Fibroblast of skin of left quadriceps (primary cell): ENCODE measurements around the gene TMEM38B.
"Not testable (repeated sequence)": the region's sequence is repeated elsewhere in the genome, so short reads cannot be mapped to it uniquely, and the experiment has no call there.

Experiments
- DNase-seq, 2 experiments: peaks; one replicate each; pipeline ENCODE4 v3.0.0-alpha.2; 2013; ENCODE audit warnings: low read depth in 2 of 2

Gene TMEM38B

DNA sequence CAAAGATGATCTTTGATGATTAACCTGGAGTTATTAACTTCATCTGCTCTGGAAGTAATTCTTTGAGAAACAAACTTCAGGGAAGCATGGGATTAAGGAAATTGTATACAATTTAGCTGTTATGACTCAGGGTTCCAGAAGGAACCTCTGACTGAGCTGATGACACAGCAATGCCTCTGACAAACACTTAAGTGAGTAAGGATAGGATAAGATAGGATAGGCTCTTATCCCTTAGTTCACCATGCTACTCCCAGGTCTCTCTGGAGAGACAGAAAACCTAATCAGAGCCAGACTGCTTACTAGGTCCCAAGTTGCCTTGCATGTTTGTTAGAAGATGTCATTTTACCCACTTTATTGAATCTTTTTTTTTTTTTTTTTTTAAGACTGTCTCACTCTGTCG is 12.6 kb upstream of the TMEM38B start:
- no peak for DNase-seq

GRCh38 chr9:105683688-105684275 is 10.6 kb upstream of the TMEM38B start:
- DNase-seq, result no peak

GRCh38 chr9:105686936-105687335 is 7.4 kb upstream of the TMEM38B start:
- no peak for DNase-seq

- no peak for DNase-seq
Measured at GRCh38 chr9:105690742-105691141, 3.6 kb upstream of the TMEM38B start.

- DNase-seq, result no peak
Measured at GRCh38 chr9:105693435-105694189, 729 bp upstream of the TMEM38B start.

GRCh38 chr9:105694848-105695581 is 674 bp downstream of the TMEM38B start:
- no peak for DNase-seq

- DNase-seq, result no peak
Measured at GRCh38 chr9:105696219-105696793, 2.0 kb downstream of the TMEM38B start.

- no peak for DNase-seq
Measured at GRCh38 chr9:105697871-105698270, 3.5 kb downstream of the TMEM38B start.

- DNase-seq, result no peak
Measured at GRCh38 chr9:105698348-105698870, 4.1 kb downstream of the TMEM38B start.

DNA sequence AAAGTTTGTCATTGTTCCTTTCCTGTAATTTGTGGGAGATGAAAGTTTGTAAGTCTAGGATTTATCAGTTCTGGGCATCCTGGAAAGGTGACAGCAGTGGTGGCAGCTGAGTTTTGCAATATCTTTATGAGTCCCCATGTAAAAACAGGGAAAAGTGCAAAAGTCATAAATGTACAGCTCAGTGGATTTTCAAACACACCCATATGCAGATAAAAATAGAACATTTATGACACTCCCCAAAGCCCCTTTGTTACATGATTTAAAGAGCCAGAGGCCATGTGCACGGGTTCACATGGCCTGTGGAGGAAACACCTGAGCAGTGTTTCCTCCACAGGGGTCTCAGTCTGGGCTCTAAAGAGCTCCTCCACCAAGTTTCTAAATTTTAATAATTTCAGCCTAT is 6.3 kb downstream of the TMEM38B start:
- DNase-seq, result no peak

GRCh38 chr9:105701145-105701544 is 6.8 kb downstream of the TMEM38B start:
- no peak for DNase-seq

GRCh38 chr9:105702207-105702606 is 7.9 kb downstream of the TMEM38B start:
- no peak for DNase-seq

GRCh38 chr9:105703638-105704037 is 9.3 kb downstream of the TMEM38B start:
- not testable (repeated sequence) for DNase-seq

GRCh38 chr9:105706156-105706555 is 11.8 kb downstream of the TMEM38B start:
- DNase-seq, result no peak

- no peak for DNase-seq
Measured at GRCh38 chr9:105708405-105708804, 14.1 kb downstream of the TMEM38B start.

DNA sequence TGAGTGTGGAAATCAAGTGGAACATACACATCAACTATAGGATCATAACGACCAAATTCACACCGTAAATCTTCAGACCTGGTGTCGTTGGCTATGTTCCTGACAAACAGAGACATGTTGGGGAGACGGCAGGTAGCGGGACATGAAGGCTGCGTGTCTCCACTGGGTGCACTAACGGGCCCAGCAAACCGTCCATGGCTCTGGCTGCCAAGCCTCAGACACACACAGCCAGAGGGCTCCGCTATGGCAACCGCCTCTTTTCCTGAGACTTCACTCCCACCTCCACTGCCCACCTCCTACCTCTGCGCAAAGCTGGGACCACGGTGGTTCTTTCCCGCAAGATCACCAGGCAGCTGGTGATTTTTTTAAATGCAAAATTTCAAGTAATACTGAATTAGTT is 16.3 kb downstream of the TMEM38B start:
- DNase-seq, result no peak

DNA sequence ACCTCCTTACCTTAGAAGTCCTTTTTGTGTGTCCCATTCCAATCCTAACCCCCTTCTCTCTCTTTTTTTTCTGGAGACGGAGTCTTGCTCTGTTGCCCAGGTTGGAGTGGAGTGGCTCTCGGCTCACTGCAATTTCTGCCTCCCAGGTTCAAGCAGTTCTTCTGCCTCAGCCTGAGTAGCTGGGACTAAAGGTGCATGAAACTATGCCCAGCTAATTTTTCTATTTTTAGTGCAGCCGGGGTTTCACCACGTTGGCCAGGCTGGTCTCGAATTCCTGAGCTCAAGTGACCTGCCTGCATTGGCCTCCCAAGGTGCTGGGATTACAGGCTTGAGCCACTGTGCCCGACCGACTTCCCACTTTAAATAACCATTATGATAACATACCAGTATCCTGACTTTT is 17.5 kb downstream of the TMEM38B start:
- no peak for DNase-seq

DNA sequence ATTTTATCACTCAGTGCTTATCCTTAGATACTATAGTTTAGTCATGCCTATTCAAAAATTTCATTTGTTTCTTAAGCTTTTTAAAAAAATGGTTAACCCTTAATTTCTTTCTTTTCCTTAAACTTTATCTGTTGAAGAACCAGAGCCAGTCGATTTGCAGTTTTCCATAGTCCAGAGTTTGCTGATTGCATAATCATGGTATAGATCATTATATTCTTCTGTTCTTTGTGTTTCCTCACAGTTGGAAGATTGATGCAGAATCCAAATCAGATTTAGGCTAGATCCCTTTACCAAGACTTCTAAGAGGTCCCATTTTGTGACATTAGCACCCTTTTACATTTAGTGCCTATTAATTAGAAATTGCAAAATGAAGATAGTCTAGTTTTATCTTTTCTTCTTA is 18.0 kb downstream of the TMEM38B start:
- no peak for DNase-seq

DNA sequence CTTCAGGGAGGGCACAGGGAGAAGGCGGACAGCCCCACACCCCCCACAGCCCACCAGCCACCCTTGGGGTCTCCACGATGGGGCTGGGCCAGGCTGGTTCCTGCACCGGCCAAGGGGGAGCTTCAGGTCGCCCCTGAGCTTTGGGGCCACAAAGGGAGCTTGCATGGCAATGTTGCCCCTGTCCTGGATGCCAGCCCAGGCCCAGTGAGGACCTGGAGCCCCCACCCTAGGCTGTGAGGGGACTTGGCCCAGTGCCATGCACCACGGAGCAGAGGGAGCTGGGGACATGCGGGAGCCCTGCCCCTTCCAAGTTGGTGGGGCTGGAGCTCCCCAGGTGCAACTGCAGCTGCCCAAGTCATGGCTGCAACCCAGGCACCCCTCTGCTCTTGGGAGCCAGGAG is 18.4 kb downstream of the TMEM38B start:
- DNase-seq, result no peak

DNA sequence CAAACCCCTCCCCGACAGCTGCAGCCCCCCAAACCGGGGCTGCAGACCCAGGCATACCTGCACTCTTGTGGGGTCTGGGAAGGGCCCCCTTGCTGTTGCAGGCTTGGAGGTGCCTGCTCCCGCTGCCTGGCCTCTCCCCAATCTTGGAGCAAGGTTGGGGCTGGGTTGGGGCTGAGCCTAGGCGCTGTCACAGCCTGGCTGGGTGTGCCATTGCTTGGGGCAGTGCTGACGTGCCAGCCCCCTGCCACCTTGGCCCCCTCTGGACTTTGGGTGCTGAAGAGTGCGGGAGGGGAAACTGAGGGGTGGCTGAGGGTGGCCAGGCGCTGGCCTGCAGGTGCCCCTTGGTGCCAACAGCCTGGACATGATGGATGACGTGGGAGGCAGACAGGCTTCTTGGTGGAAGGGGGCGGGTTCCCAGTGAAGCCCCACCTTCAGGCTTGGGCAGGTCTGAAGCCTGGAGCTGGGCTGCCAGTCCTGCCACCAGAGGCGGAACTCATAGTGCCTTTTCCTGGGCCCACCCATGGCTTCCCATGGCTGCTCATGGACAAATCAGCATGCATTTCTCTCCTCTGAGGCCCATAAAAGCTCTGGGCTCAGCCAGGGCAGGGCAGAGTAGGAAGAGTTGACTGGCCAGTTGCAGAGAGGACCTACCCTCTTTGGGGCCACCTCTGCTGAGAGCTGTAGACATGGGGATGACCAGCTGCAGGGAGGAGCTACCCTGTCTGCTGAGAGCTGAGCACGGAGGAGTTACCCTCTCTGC is 19.1 kb downstream of the TMEM38B start:
- no peak for DNase-seq

DNA sequence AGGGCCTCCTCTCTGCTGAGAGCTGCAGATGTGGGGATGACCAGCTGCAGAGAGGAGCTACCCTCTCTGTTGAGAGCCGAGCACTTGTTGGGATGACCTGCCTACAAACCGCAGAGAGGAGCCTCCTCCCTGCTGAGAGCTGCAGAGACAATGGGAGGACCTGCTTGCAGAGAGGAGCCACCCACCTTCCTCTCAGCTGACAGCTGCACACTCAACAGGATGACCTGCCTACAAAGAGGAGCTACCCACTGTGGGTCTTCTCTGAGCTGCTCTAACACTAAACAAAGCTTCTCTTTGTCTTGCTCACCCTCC is 19.6 kb downstream of the TMEM38B start:
- DNase-seq, result no peak

DNA sequence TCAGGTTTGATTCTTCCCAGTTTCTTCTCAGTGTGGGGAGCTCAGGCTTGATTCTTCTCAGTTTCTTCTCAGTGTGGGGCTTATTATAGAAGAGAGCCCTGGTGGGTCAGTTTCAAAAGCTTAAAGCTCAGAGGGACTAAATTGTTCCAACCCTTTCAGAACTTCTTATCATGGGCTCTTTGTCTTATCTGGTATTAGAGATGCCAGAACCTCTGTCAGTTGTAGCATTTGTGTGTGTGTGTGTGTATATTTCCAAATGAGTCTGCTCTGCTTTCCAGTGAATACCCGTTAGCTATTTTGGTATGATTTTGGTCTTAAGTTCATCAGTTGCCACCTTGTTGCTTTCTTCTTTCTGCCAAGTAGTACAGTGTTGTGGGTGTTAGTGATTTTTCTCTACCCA is 21.8 kb downstream of the TMEM38B start:
- DNase-seq, result no peak
